ENCODE measurements around the gene WNT6. TPM values are rescaled to one million over a fixed set of nuclear protein-coding genes. Genes with fewer than 3 reads are reported as not detected.

WNT6 gene
- not detected in 2 replicates for total RNA-seq

DNA sequence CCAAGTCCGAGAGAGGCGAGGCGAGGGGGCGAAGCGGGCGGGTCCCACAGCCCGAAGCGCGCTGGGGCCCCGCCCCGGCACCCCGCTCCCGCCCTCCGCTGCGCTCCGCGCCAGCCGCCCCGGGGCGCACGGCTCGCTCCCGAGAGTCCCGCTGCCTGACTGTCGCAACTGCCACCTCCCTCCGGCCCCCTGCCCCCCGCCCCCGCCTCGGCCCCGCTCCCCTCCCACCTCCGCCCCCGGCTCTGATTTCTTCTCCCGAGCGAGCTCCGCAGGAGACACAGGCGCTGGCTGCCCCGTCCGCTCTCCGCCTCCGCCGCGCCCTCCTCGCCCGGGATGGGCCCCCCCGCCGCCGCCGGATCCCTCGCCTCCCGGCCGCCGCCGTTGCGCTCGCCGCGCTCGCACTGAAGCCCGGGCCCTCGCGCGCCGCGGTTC lies at the start of gene WNT6:
Gene WNT6, plus strand, starts transcription at position 250 of the 432 bp plus-strand sequence. CDS start 233 bp downstream, outside the sequence.

DNA sequence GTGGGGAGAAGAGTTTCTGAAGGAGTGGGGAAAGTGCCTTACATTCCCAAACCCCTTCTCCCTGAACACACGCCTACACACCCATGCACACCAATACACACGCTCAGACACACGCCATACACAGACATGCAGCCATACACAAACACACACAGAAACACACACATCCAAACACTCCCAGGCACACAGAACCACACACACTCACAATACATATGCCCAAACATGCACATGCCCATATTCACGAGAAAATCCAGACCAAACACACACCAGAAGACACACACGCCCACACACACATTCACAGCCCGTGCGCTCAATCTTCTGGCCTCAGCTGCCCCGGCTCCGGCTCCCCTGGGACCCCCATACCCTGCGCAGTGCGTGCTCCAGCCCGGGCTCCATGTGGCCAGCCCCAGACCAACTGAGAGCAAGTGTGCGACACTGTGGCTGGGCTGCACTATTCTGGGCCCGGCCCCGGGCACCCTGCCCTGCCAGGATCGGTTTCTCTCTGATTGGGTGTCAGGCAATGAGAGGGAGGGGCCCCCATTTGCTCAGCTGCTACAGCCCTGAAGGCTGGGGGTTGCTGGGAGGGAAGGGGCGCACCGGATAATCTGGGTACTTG lies 28.1 kb upstream of the WNT6 start, which contains the start of gene PRKAG3:
Gene PRKAG3, minus strand, starts transcription at position 426 of the 613 bp plus-strand sequence.

DNA sequence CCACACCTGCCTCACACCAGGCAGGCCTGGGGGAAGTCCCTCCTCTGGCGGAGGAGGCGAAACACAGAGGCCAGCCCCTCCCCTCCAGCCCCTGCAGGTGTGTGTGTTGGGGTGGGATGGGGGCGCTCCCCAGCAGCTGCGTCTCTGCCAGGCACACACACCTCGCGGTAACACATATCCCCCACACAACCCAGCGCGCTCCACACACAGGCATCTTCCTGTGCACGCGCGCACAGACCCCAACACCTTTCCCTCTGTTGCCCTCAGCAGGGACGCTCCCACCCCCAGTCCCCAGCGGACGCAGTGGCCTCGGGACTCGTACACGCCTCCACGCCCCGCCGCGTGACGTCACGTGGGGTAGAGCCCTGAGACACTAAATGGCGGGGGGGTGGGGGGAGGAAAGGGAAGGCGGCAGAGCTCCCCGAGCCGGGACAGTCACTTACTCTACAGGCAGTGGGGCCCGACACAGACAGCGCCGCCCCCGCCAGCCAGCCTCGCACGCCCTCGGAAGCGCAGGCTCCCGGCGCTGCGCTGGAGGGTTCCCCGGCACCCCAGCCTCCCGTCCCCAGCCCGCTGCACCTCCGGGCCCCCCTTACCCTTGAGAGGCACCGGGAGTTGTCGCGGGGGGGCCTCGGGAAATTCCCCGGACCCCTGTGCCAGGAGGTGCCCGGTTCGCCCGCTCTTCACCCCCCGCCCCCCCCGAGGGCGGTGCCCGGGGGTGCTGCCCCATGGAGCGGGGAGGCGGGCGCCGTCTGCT lies 20.7 kb downstream of the WNT6 start, which contains the start of gene WNT10A:
Gene WNT10A, plus strand, starts transcription at position 751 of the 757 bp plus-strand sequence. CDS start 144 bp downstream, outside the sequence.

Other genes starting within 250 kb of the WNT6 start
- 4.9 and 6.0 TPM in 2 replicates for gene ZNF142, start 200.2 kb upstream of the WNT6 start, total RNA-seq
- 17.7 and 19.7 TPM in 2 replicates for gene BCS1L, start 200.1 kb upstream of the WNT6 start, total RNA-seq
- 31.8 and 33.7 TPM in 2 replicates for gene RNF25, start 187.8 kb upstream of the WNT6 start, total RNA-seq
- gene STK36, start 187.7 kb upstream of the WNT6 start, total RNA-seq, result 5.5 and 6.7 TPM in 2 replicates
- 3.5 and 4.8 TPM in 2 replicates for gene TTLL4, start 149.0 kb upstream of the WNT6 start, total RNA-seq
- 8.3 and 12.7 TPM in 2 replicates for gene CYP27A1, start 77.7 kb upstream of the WNT6 start, total RNA-seq
- not detected in 2 replicates for gene PRKAG3, start 28.0 kb upstream of the WNT6 start, total RNA-seq
- gene WNT10A, start 21.0 kb downstream of the WNT6 start, total RNA-seq, result not detected in 2 replicates
- not detected in 2 replicates for gene CDK5R2, start 99.9 kb downstream of the WNT6 start, total RNA-seq
- gene FEV, start 125.4 kb downstream of the WNT6 start, total RNA-seq, result not detected in 2 replicates
- not detected in 2 replicates for gene CRYBA2, start 133.6 kb downstream of the WNT6 start, total RNA-seq
- gene CFAP65, start 181.7 kb downstream of the WNT6 start, total RNA-seq, result not detected in 2 replicates
- gene IHH, start 201.1 kb downstream of the WNT6 start, total RNA-seq, result under 0.01 and 0.09 TPM in 2 replicates